GM12801 (cell line): ENCODE results near the gene SDK1.

Experiments used
- TF ChIP-seq, protein P1 (sequence below): IDR thresholded peaks from one replicate; pipeline ENCODE4 v1.5.1; 2011; ENCODE audit warnings: control low read depth; ENCODE audit not compliant: insufficient read length; ENCODE audit errors: extremely low read depth

SDK1 gene

GRCh38 chr7:4037308-4037707 is 736.3 kb downstream of the SDK1 start:
- TF ChIP-seq, protein P1, sequence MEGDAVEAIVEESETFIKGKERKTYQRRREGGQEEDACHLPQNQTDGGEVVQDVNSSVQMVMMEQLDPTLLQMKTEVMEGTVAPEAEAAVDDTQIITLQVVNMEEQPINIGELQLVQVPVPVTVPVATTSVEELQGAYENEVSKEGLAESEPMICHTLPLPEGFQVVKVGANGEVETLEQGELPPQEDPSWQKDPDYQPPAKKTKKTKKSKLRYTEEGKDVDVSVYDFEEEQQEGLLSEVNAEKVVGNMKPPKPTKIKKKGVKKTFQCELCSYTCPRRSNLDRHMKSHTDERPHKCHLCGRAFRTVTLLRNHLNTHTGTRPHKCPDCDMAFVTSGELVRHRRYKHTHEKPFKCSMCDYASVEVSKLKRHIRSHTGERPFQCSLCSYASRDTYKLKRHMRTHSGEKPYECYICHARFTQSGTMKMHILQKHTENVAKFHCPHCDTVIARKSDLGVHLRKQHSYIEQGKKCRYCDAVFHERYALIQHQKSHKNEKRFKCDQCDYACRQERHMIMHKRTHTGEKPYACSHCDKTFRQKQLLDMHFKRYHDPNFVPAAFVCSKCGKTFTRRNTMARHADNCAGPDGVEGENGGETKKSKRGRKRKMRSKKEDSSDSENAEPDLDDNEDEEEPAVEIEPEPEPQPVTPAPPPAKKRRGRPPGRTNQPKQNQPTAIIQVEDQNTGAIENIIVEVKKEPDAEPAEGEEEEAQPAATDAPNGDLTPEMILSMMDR: no peak

GRCh38 chr7:4037877-4038276 is 736.8 kb downstream of the SDK1 start:
- TF ChIP-seq, protein P1: no peak

GRCh38 chr7:4040109-4040928 is 739.3 kb downstream of the SDK1 start:
- TF ChIP-seq, protein P1: no peak

DNA sequence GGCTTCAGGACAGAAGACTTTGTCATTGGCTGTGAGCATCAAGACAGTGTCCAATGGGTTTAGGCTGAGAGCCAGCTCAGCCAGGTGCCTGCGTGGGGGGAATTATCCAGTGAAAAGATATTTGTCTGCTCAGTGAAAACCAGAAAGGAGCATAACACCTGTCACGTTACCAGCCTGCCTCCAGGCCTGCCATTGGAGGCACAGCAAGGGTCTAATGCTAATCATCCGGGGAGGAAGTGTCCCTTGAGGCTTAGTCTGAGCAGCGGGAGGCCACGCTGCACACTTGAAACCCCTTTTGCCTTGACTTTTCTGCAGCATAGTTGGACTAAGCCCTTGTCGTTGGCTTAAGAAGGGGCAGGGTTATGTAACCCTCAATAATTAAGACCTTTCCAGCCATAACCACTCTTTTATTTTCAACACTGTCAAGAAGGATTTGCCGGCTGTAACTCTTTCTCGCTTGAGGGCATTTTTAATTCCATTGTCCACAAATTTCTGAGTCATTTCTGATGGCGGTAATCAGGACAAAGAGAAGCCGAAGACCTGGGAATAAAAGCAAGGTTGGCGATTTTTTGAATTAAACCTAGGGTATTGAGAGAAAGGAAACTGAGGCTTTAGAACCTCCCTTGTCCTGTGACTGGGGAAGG is 741.5 kb downstream of the SDK1 start:
- TF ChIP-seq, protein P1: no peak

- TF ChIP-seq, protein P1: no peak
These were observed 742.9 kb downstream of the SDK1 start for GRCh38 chr7:4043988-4044387.

DNA sequence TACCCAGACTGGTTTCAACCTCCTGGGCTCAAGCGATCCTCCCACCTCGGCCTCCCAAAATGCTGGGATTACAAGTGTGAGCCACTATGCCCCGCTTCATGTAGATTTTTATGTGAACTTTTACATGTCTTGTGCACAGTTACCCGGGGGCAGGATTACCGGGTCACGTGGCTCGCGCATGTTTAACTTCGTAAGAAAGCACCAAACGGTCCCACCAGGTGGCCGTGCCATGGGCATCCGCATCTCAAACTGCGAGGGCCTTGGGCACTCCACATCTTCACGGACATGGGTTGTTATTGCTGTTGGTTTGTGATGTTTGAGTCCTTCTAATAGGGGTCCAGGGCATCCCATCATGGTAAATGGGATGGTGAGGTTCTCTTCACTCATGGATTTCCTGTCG is 744.4 kb downstream of the SDK1 start:
- TF ChIP-seq, protein P1: no peak

DNA sequence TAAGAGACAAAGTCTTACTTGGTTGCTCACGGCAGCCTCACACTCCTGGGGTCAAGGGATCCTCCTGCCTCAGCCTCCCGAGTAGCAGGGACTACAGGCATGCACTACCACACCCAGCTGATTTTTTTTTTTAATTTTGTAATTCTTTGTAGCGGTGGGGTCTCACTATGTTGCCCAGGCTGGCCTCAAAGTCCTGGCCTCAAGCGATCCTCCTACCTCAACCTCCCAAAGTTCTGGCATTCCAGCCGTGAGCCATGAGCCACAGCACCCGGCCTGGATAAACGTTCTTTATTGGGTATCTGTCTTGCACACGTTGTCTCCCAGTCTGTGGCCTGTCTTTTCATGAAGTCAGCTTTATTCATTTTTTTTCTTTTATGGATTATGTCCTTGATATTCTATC is 744.9 kb downstream of the SDK1 start:
- TF ChIP-seq, protein P1: no peak
